HL-60 (cell line): ENCODE results near the gene PCOLCE2.

Experiments
- CTCF ChIP-seq: IDR thresholded peaks from one replicate; pipeline ENCODE4 v1.5.1; 2011; ENCODE audit warnings: low read length, control low read depth, inconsistent platforms; ENCODE audit not compliant: insufficient read depth
- GABPA ChIP-seq: IDR thresholded peaks from 2 replicates; pipeline ENCODE4 v1.6.1; 2012; ENCODE audit warnings: low read depth
- POLR2AphosphoS5 ChIP-seq: IDR thresholded peaks from 2 replicates; pipeline ENCODE4 v1.6.1; 2012; ENCODE audit warnings: low read depth
- REST ChIP-seq: IDR thresholded peaks from 2 replicates; pipeline ENCODE4 v1.6.1; 2012; ENCODE audit warnings: low read depth; ENCODE audit not compliant: insufficient replicate concordance
- SPI1 ChIP-seq: IDR thresholded peaks from 2 replicates; pipeline ENCODE4 v1.6.1; 2012; ENCODE audit warnings: low read depth, mild to moderate bottlenecking, borderline replicate concordance

GRCh38 chr3:142888099-142888480, 793 bp downstream of the PCOLCE2 start:
- TF ChIP-seq CTCF (no peak), POLR2AphosphoS5 (no peak), REST (no peak), GABPA (no peak), SPI1 (no peak)
